Muscle of back (tissue), 11 donors: ENCODE results near the gene CHRD. TPM values are rescaled to one million over a fixed set of nuclear protein-coding genes. Genes with fewer than 3 reads are reported as not detected.

ENCODE experiments used
- DNase-seq, 3 donors: peaks; one replicate each; pipeline versions ENCODE4 v3.0.0 to v3.0.0-alpha.2; 2013
- polyA plus RNA-seq, 10 donors: library from polyadenylated mRNA; unstranded; fragments of 120-200 nt; gene quantifications; one replicate each; pipeline ENCODE4 v1.2.1, GENCODE V29; 2013; ENCODE audit not compliant: insufficient read length in 10 of 10

CHRD gene
- polyA plus RNA-seq, 10 donors, result 15.8 to 21.5 (median 17.4) TPM

- DNase-seq, result peak in 1 of 3 donors; percentile 32
Measured at GRCh38 chr3:184345317-184346144, 34.3 kb upstream of the CHRD start.

- no peak for DNase-seq
Measured at GRCh38 chr3:184346480-184347190, 33.2 kb upstream of the CHRD start.

GRCh38 chr3:184347321-184348056, 32.4 kb upstream of the CHRD start:
- peak; percentile 33 to 79 (median 54) for DNase-seq

- no peak for DNase-seq
Measured at GRCh38 chr3:184348057-184348382, 31.8 kb upstream of the CHRD start.

GRCh38 chr3:184349563-184350470, 30.0 kb upstream of the CHRD start:
- no peak for DNase-seq

- no peak for DNase-seq
Measured at GRCh38 chr3:184350618-184351017, 29.2 kb upstream of the CHRD start.

- no peak for DNase-seq
Measured at GRCh38 chr3:184351511-184352148, 28.2 kb upstream of the CHRD start.

- no peak for DNase-seq
Measured at GRCh38 chr3:184352149-184352785, 27.6 kb upstream of the CHRD start.

- DNase-seq, result no peak
Measured at GRCh38 chr3:184352897-184353545, 26.8 kb upstream of the CHRD start.

- DNase-seq, result no peak
Measured at GRCh38 chr3:184353546-184353941, 26.3 kb upstream of the CHRD start.

- DNase-seq, result peak in 1 of 3 donors; percentile 53
Measured at GRCh38 chr3:184354121-184354728, 25.6 kb upstream of the CHRD start.

- DNase-seq, result no peak
Measured at GRCh38 chr3:184354754-184355153, 25.1 kb upstream of the CHRD start.

GRCh38 chr3:184355261-184356040, 24.4 kb upstream of the CHRD start:
- no peak for DNase-seq

- no peak for DNase-seq
Measured at GRCh38 chr3:184357248-184358123, 22.4 kb upstream of the CHRD start.

GRCh38 chr3:184358124-184358767, 21.6 kb upstream of the CHRD start:
- no peak for DNase-seq

- DNase-seq, result no peak
Measured at GRCh38 chr3:184358921-184359350, 20.9 kb upstream of the CHRD start.

- no peak for DNase-seq
Measured at GRCh38 chr3:184359610-184360009, 20.2 kb upstream of the CHRD start.
